GM19351 (cell line): ENCODE results near the gene ZBTB11.
"Not testable (repeated sequence)": the region's sequence is repeated elsewhere in the genome, so short reads cannot be mapped to it uniquely, and the experiment has no call there.

Experiments
- ATAC-seq: cut with Tn5 transposase; IDR thresholded peaks from one replicate; pipeline ENCODE4 v1.9.1; 2021; ENCODE audit warnings: mild to moderate bottlenecking, moderate library complexity; ENCODE audit not compliant: unreplicated experiment

ZBTB11 gene

GRCh38 chr3:101691685-101692671 lies 15.0 kb upstream of the ZBTB11 start:
- not testable (repeated sequence) for ATAC-seq

GRCh38 chr3:101690972-101691371 lies 14.0 kb upstream of the ZBTB11 start:
- peak; percentile 45 for ATAC-seq

GRCh38 chr3:101689286-101689685 lies 12.4 kb upstream of the ZBTB11 start:
- no peak for ATAC-seq

GRCh38 chr3:101687142-101687931 lies 10.4 kb upstream of the ZBTB11 start:
- ATAC-seq: no peak

GRCh38 chr3:101685870-101686307 lies 9.0 kb upstream of the ZBTB11 start:
- ATAC-seq: peak; percentile 1

GRCh38 chr3:101685050-101685400 lies 8.1 kb upstream of the ZBTB11 start:
- ATAC-seq: no peak

- no peak for ATAC-seq
These were observed 3.5 kb upstream of the ZBTB11 start for GRCh38 chr3:101680466-101680865.

GRCh38 chr3:101678837-101679236 lies 1.9 kb upstream of the ZBTB11 start:
- not testable (repeated sequence) for ATAC-seq

- ATAC-seq: no peak
These were observed 729 bp upstream of the ZBTB11 start for GRCh38 chr3:101677436-101678286.

- peak; percentile 82 for ATAC-seq
These were observed 642 bp downstream of the ZBTB11 start for GRCh38 chr3:101676216-101676764.

GRCh38 chr3:101675709-101676215 lies 1.2 kb downstream of the ZBTB11 start:
- no peak for ATAC-seq

GRCh38 chr3:101674518-101674917 lies 2.4 kb downstream of the ZBTB11 start:
- no peak for ATAC-seq

GRCh38 chr3:101673953-101674352 lies 3.0 kb downstream of the ZBTB11 start:
- ATAC-seq: no peak

- no peak for ATAC-seq
These were observed 5.9 kb downstream of the ZBTB11 start for GRCh38 chr3:101671014-101671413.

GRCh38 chr3:101667844-101668243 lies 9.1 kb downstream of the ZBTB11 start:
- no peak for ATAC-seq

- ATAC-seq: no peak
These were observed 9.6 kb downstream of the ZBTB11 start for GRCh38 chr3:101667331-101667730.

GRCh38 chr3:101665851-101666250 lies 11.1 kb downstream of the ZBTB11 start:
- no peak for ATAC-seq

- ATAC-seq: no peak
These were observed 11.6 kb downstream of the ZBTB11 start for GRCh38 chr3:101665357-101665756.

- no peak for ATAC-seq
These were observed 16.2 kb downstream of the ZBTB11 start for GRCh38 chr3:101660714-101661113.

GRCh38 chr3:101656651-101657050 lies 20.3 kb downstream of the ZBTB11 start:
- ATAC-seq: no peak
